Suprapubic skin (tissue), 4 donors: Measurements from ENCODE around the gene ANXA2. TPM values are rescaled to one million over a fixed set of nuclear protein-coding genes. Genes with fewer than 3 reads are reported as not detected.
A peak's percentile ranks its signal among the peaks of the same experiment; 100 is the strongest.

Experiments
- DNase-seq, 2 donors: peaks; one replicate each; pipeline ENCODE4 v3.0.0-alpha.2; 2019; ENCODE audit warnings: low spot score in 2 of 2
- H3K27ac ChIP-seq: fragments of 200-600 bp; sonication (generic); one replicate; pipeline ENCODE4 v1.5.1; 2019
- H3K27me3 ChIP-seq: fragments of 200-600 bp; sonication (generic); one replicate; pipeline ENCODE4 v1.5.1; 2019
- H3K36me3 ChIP-seq: fragments of 200-600 bp; sonication (generic); one replicate; pipeline ENCODE4 v1.5.1; 2019
- H3K4me1 ChIP-seq: fragments of 200-600 bp; sonication (generic); one replicate; pipeline ENCODE4 v1.5.1; 2019
- H3K4me3 ChIP-seq: fragments of 200-600 bp; sonication (generic); one replicate; pipeline ENCODE4 v1.5.1; 2019; ENCODE audit warnings: mild to moderate bottlenecking
- H3K9me3 ChIP-seq: fragments of 200-600 bp; sonication (generic); one replicate; pipeline ENCODE4 v1.5.1; 2019
- CTCF ChIP-seq, 2 donors: fragments of 200-600 bp in 1 of 2; fragments of 450-650 bp in 1 of 2; sonication (generic) in 1 of 2; IDR thresholded peaks; one replicate each; pipeline ENCODE4 v1.5.1; 2016 to 2019; ENCODE audit warnings: antibody characterized with exemption in 2 of 2, mild to moderate bottlenecking in 1 of 2, moderate library complexity in 1 of 2
- EP300 ChIP-seq: sonication (generic); formaldehyde crosslinking; IDR thresholded peaks from one replicate; pipeline ENCODE4 v1.6.1; 2017; ENCODE audit warnings: antibody characterized with exemption
- POLR2A ChIP-seq, 2 donors: fragments of 450-650 bp; IDR thresholded peaks; one replicate each; pipeline ENCODE4 v1.6.1; 2017; ENCODE audit warnings: antibody characterized with exemption in 2 of 2, mild to moderate bottlenecking in 2 of 2, moderate library complexity in 2 of 2
- POLR2AphosphoS5 ChIP-seq, 3 donors: sonication (generic); formaldehyde crosslinking; IDR thresholded peaks; one replicate each; pipeline ENCODE4 v1.6.1; 2017; ENCODE audit warnings: antibody characterized with exemption in 3 of 3
- WGBS: methylation state at CpG from one replicate; pipeline ENCODE4 v1.1.5; 2018; 5-methylcytosine and 5-hydroxymethylcytosine counted together
- total RNA-seq, 4 donors: library from RNA; depleted of rRNA; stranded (reverse); fragments of >200 nt; gene quantifications; one replicate each; pipeline ENCODE4 v1.1.0, GENCODE V29; 2016

The ANXA2 gene
- total RNA-seq, 4 donors from 2014 or later: 1,379 to 1,734 (median 1,554) TPM

- no peak for DNase-seq
- TF ChIP-seq POLR2AphosphoS5 (IDR thresholded peaks at IDR 0.05) (no peak), CTCF (IDR thresholded peaks at IDR 0.05) (no peak), EP300 (no peak), POLR2A (IDR thresholded peaks at IDR 0.05) (no peak)
- no peak overlapping the region for H3K27ac ChIP-seq
These were observed 3.2 kb upstream of the ANXA2 start for GRCh38 chr15:60400944-60401343.

GRCh38 chr15:60399931-60400330 lies 2.1 kb upstream of the ANXA2 start:
- peak overlapping the region; percentile 100 for H3K27ac ChIP-seq

More at GRCh38 chr15:60400944-60401343, 3.2 kb upstream of the ANXA2 start:
- peaks cover 25% of the 10 kb centered on the region for H3K4me1 ChIP-seq
- peaks cover under 1% of the 10 kb centered on the region for H3K36me3 ChIP-seq
- H3K9me3 ChIP-seq: no peaks in the 10 kb centered on the region
- 29% methylated on average over 3 of the region's 3 CpGs for whole genome bisulfite sequencing
- no peaks in the 10 kb centered on the region for H3K27me3 ChIP-seq
- no peak overlapping the region for H3K4me3 ChIP-seq

GRCh38 chr15:60399246-60399915 lies 1.6 kb upstream of the ANXA2 start:
- no peak for DNase-seq
- Histone ChIP-seq H3K4me3 (peak overlapping the region; percentile 96), H3K4me1 (peaks cover 40% of the 10 kb centered on the region), H3K27ac (peak overlapping the region; percentile 100), H3K36me3 (peaks cover 3% of the 10 kb centered on the region), H3K27me3 (no peaks in the 10 kb centered on the region), H3K9me3 (no peaks in the 10 kb centered on the region)
- TF ChIP-seq EP300: no peak
- TF ChIP-seq POLR2A (IDR thresholded peaks at IDR 0.05): no peak
- TF ChIP-seq POLR2AphosphoS5 (IDR thresholded peaks at IDR 0.05): no peak
- no peak for TF ChIP-seq CTCF (IDR thresholded peaks at IDR 0.05)
- WGBS: 33% methylated on average over 21 of the region's 21 CpGs

More at GRCh38 chr15:60399931-60400330, 2.1 kb upstream of the ANXA2 start:
- DNase-seq: no peak
- no peak overlapping the region for H3K4me3 ChIP-seq
- WGBS: 37% methylated on average over 1 of the region's 1 CpG
- no peaks in the 10 kb centered on the region for H3K9me3 ChIP-seq
- H3K36me3 ChIP-seq: peaks cover 3% of the 10 kb centered on the region
- TF ChIP-seq POLR2A (IDR thresholded peaks at IDR 0.05) (no peak), POLR2AphosphoS5 (IDR thresholded peaks at IDR 0.05) (no peak), CTCF (IDR thresholded peaks at IDR 0.05) (no peak), EP300 (no peak)
- H3K27me3 ChIP-seq: no peaks in the 10 kb centered on the region
- peaks cover 35% of the 10 kb centered on the region for H3K4me1 ChIP-seq

DNA sequence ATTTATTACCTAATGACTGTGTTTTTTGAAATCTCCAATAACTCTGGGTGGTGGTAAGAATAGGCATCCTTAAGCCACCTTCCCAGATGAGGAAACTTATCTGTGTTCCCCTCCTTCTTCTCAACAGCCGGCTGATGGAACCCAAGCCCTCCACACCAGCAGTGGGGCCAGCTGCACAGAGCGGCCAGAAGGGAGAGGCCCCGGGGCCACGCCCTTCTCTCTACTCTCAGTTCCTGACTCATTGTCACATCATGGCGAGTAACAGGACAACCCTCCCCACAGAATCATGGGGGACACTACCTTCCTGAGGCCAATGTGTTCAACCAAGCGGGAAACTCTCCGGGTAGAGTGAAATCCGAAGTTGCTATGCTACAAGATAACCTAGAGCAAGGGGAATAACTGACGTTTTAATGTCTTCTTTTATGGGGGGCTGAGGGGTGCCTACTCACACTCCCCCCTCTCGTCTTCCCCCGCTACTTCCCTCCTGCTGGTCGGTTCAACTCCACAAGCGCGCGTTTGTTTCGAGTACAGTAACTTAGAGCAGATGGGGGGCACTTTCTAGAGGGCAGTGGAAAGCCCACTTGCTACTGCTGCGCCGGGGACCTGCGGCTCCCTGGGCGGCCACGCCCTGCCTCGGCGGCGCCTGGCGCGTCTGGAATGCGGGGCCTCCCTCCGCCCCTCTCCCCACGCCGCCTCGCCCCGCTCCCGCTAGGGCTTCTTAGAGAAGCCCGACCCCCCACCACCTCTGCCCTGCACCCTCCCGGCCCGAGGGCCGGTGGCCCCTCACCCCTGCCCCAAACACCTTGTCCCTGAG lies 621 bp downstream of the ANXA2 start:
- peak in 1 of 2 donors; percentile 69 for TF ChIP-seq POLR2A (IDR thresholded peaks at IDR 0.05)
- TF ChIP-seq EP300: no peak
- TF ChIP-seq POLR2AphosphoS5 (IDR thresholded peaks at IDR 0.05): peak in 1 of 3 donors; percentile 67
- no peak for TF ChIP-seq CTCF (IDR thresholded peaks at IDR 0.05)
- H3K4me3 ChIP-seq: peak overlapping the region; percentile 96
- peaks cover 3% of the 10 kb centered on the region for H3K36me3 ChIP-seq
- H3K27ac ChIP-seq: peak overlapping the region; percentile 100
- peak; percentile 88 to 89 for DNase-seq
- no peaks in the 10 kb centered on the region for H3K27me3 ChIP-seq
- no peaks in the 10 kb centered on the region for H3K9me3 ChIP-seq
- under 1% methylated on average over 21 of the region's 37 CpGs for WGBS
- H3K4me1 ChIP-seq: peaks cover 61% of the 10 kb centered on the region

- Histone ChIP-seq H3K4me3 (peak overlapping the region; percentile 96), H3K4me1 (peaks cover 67% of the 10 kb centered on the region), H3K27me3 (no peaks in the 10 kb centered on the region), H3K36me3 (peaks cover 3% of the 10 kb centered on the region), H3K9me3 (no peaks in the 10 kb centered on the region), H3K27ac (peak overlapping the region; percentile 100)
- WGBS: 7% methylated on average over 5 of the region's 5 CpGs
- TF ChIP-seq POLR2A (IDR thresholded peaks at IDR 0.05) (no peak), POLR2AphosphoS5 (IDR thresholded peaks at IDR 0.05) (no peak), CTCF (IDR thresholded peaks at IDR 0.05) (no peak), EP300 (no peak)
- no peak for DNase-seq
These were observed 1.2 kb downstream of the ANXA2 start for GRCh38 chr15:60396560-60396957.
